HG02588 (cell line): ENCODE results near the gene TTLL12.

Source experiments
- ATAC-seq: cut with Tn5 transposase; IDR thresholded peaks from one replicate; pipeline ENCODE4 v1.9.1; 2021; ENCODE audit warnings: mild to moderate bottlenecking, moderate library complexity; ENCODE audit not compliant: unreplicated experiment

The TTLL12 gene

GRCh38 chr22:43200555-43200954, 13.6 kb upstream of the TTLL12 start:
- no peak for ATAC-seq

- no peak for ATAC-seq
These were observed 13.1 kb upstream of the TTLL12 start for GRCh38 chr22:43200031-43200430.

GRCh38 chr22:43199541-43199940, 12.6 kb upstream of the TTLL12 start:
- no peak for ATAC-seq

DNA sequence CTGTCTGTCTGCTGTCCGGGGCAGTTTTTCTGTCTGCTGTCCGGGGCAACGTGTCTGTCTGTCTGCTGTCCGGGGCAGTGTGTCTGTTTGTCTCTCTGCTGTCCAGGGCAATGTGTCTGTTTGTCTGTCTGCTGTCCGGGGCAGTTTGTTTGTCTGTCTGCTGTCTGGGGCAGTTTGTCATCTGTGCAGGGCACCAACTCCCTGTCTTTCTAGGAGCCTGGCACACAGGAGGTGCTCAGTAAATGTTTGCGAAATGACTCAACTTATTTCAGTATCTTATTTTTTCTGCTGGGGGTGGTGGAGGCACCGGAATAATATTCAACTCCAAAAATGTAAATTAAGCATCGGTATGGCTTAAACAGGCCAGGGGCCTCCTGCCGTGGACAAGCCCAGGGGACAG, 12.0 kb upstream of the TTLL12 start:
- no peak for ATAC-seq

GRCh38 chr22:43198126-43198525, 11.2 kb upstream of the TTLL12 start:
- ATAC-seq: no peak

GRCh38 chr22:43197271-43197941, 10.5 kb upstream of the TTLL12 start:
- no peak for ATAC-seq

GRCh38 chr22:43191831-43192230, 4.9 kb upstream of the TTLL12 start:
- no peak for ATAC-seq

GRCh38 chr22:43188829-43189545, 2.1 kb upstream of the TTLL12 start:
- no peak for ATAC-seq

- ATAC-seq: peak; percentile 75
These were observed 501 bp upstream of the TTLL12 start for GRCh38 chr22:43187171-43188099.

GRCh38 chr22:43185860-43186261, 1.1 kb downstream of the TTLL12 start:
- ATAC-seq: no peak

DNA sequence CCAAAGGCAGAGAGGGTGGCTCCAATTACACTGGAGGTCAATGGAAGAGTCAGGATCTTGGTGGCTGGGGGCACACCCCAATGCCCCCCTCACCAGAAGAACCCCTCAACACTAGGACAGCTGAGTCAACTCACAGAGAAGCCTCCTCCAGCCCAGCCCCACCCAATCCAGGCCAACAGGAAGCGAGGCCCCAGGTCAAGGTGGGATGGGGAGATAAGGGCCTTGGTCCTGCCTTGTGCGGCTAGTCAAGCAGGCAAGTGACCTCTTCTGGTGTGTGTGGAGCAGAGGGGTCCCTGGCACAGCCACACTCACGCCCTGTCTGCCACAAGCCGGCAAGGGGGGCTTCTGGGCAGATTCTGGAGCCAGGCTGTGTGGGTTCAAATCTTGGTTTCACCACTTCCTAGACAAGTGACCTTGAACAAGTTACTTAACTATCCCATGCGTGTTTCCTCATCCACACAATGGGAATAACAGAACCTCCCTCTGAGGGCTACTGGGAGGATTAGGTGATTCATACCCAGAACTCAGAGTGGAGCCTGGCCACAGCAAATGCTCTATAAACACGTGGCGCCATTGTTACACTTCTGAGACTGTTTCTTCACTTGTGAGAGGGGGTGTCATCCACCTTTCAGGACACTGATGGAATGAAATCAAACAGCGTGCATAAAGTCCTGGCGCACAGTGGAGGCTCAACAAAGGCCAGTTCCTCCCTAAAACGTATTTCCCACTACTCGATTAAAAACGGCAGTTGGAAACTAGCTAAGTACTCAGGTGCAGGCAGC, 3.2 kb downstream of the TTLL12 start:
- no peak for ATAC-seq

- no peak for ATAC-seq
These were observed 4.2 kb downstream of the TTLL12 start for GRCh38 chr22:43182726-43183125.

- ATAC-seq: no peak
These were observed 4.8 kb downstream of the TTLL12 start for GRCh38 chr22:43182118-43182517.

GRCh38 chr22:43181321-43182076, 5.4 kb downstream of the TTLL12 start:
- no peak for ATAC-seq

DNA sequence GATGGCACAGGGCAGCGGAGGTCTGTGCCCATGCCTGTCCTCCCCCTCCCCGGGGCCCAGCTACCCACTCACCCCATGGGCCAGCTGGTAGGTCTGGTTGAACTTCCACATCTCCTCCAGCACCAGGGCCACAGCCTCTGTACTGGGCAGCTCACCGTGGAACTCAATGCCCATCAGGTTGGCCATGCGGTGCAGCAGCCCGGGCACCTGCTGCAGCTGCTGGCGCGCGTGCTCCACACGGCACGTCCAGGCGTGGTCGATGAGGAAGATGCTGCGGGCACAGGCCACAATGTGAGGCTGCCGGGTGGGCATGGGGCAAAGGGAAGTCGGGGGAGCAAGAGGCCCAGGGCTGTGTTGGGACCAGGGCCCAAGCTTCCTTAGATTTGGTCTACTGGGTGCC, 6.3 kb downstream of the TTLL12 start:
- no peak for ATAC-seq

GRCh38 chr22:43179911-43180195, 7.1 kb downstream of the TTLL12 start:
- no peak for ATAC-seq

DNA sequence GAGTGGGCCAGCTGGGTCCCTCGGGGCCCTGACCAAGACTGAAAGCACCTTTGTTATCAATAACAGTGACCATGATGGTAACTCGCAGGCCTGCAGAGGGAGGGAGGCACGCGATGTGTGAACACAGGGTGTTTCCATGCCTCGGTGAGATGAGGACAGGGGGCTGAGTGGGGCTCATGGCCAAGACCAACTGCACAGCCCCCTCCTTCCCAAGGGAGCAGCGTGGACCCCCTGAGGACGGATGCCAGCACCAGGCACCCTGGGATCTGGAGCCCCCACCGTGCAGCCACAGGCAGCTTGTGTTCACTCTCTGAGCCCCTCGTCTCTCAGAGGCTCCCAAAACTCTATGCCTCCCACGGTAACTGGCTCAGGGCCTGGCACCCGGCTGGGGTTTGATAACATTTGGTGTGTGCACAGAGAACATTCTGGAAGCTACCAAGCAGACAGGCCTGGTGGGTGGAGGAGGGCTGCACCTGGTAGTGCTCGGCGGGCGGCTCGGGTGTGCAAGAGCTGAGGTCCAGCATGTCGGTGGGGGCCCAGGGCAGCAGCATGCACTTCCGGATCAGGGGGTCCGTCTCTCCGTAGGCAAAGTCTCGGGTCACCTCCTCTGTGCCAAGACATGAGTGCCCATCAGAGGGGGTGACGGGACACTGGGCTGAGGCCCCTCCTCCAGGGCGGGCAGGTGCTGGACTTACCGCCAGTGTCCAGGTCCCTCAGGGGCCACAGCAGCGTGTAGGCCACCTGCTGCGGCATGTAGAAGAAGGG, 7.6 kb downstream of the TTLL12 start:
- no peak for ATAC-seq

- ATAC-seq: no peak
These were observed 9.5 kb downstream of the TTLL12 start for GRCh38 chr22:43177479-43177878.

DNA sequence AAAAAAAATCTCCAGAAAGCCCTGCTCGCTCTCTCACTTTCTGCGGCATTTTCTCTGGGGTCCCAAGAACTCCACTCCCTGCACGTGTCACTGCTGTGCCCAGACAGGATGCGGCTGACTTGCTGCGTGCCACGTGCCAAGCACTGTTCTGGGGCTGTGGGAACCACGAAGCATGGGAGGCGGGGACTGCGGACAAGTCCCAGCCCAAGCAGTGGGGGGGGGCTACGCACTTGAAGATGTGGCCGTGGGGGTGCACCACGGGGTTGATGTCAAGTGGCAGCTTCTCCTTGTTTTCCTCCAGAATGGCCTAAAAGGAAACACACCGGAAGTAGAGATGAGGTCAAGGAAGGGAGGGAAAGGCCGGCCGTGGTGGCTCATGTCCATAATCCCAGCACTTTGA, 10.8 kb downstream of the TTLL12 start:
- no peak for ATAC-seq
